Frontal cortex (tissue), 4 donors: Measurements from ENCODE around the gene FAM229A. TPM values are rescaled to one million over a fixed set of nuclear protein-coding genes. Genes with fewer than 3 reads are reported as not detected.
"Not testable (repeated sequence)": the region's sequence is repeated elsewhere in the genome, so short reads cannot be mapped to it uniquely, and the experiment has no call there.

Experiments
- DNase-seq, 2 donors: peaks; one replicate each; pipeline ENCODE4 v3.0.0; 2012; ENCODE audit warnings: low spot score in 2 of 2
- FAIRE-seq: peaks from 2 replicates; lab custom pipeline; 2012; peaks lifted over from hg19 to GRCh38; lab: Jason Lieb, UNC
- total RNA-seq: library from RNA; depleted of rRNA; stranded (reverse); fragments of >200 nt; gene quantifications from one replicate; pipeline ENCODE4 v1.2.3, GENCODE V29; 2014
- donor health status: control.
- donor health status: control.
- donor health status: control.

Gene FAM229A, protein sequence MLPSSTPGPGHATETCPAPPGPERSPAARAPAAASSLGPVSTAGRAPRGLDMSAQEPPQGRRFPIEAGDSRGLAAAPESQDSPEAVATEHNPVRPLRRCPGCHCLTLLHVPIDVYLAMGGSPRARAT
- 2.0 TPM for total RNA-seq

DNA sequence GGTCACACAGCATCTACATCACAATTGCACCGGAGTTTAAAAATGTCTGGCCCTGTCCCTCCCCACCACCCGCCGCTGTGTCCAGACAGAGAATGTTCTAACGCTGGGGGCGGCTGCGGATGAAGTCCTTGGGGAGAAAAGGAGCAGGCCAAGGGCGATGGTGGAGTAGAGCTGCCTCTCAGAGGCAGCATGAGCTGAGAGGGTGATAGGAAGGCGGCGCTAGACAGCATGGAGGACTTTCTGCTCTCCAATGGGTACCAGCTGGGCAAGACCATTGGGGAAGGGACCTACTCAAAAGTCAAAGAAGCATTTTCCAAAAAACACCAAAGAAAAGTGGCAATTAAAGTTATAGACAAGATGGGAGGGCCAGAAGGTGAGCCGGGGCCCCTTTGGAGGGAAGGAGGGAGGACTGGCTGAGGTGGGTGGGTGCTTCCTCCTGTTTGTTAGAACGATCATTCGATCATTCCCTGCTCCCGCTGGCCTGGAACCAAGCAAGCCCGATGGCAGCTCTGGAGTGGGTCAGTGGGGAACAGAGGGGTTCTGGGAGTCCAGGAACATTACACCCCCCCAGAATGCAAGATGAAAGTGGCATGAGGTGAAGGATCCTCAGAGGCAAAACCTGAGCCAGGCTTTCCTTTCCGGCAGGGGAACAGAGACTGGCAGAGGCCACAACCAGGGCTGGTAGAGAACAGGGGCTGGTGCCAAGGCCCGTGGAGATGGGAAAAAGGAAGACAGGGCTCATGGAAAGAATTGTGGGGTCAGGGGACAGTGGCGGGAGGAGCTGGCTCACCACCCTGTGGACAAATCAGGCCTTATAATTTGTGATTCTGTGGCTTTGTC is at the start of gene FAM229A, which contains the start of gene TSSK3:
Gene FAM229A, minus strand, starts transcription at position 12 of the 840 bp plus-strand sequence. CDS start 394 bp downstream, outside the sequence.
Gene TSSK3, plus strand, starts transcription at position 66 of the 840 bp plus-strand sequence. Its CDS starts 163 bp downstream, at position 229.
- no peak for FAIRE-seq

DNA sequence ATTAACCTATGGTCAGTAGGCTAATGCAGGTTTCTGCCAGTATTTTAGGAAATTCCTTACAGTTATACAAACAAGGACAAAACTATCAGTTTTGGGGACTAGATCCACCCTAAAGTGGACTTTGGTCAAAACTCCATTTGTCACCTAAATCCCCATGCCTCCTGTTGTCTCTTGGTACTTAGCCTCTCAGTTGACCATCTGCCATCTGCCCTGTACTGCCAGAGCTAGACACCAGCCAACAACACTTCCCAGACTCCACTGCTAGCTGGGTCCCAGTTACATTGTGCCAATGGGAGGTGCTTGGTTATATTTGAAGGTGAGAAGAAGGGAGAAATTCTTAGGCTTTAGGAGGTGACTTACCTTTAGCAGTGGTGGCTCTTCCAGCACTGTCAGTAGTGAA is 49.0 kb upstream of the FAM229A start:
- FAIRE-seq: no peak
- DNase-seq: no peak

More for the DNA sequence above, at the start of gene FAM229A, which contains the start of gene TSSK3:
- DNase-seq: no peak

DNA sequence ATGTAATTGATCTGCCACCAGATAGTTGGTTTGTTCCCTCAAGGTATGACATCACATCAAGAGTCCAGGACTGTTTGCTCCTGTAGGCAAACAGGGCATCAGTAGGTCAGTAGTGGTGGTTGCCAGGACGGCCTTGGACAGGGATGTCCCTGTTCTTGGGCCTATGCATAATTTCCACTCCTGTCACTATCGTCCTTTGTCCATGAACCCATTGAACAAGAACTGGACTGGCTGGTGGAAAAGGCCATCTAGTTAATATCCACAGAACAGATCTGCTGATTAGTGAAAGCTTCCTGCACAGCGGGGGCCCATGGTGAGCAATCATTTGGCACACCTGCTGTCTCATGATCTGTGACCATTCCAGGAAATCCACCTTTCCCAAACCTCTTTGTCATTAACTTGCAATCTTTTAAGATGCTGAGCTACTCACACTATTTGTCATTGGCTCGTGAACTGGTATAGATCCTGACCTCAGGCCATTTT is 44.4 kb upstream of the FAM229A start:
- DNase-seq (no peak), FAIRE-seq (no peak)

DNA sequence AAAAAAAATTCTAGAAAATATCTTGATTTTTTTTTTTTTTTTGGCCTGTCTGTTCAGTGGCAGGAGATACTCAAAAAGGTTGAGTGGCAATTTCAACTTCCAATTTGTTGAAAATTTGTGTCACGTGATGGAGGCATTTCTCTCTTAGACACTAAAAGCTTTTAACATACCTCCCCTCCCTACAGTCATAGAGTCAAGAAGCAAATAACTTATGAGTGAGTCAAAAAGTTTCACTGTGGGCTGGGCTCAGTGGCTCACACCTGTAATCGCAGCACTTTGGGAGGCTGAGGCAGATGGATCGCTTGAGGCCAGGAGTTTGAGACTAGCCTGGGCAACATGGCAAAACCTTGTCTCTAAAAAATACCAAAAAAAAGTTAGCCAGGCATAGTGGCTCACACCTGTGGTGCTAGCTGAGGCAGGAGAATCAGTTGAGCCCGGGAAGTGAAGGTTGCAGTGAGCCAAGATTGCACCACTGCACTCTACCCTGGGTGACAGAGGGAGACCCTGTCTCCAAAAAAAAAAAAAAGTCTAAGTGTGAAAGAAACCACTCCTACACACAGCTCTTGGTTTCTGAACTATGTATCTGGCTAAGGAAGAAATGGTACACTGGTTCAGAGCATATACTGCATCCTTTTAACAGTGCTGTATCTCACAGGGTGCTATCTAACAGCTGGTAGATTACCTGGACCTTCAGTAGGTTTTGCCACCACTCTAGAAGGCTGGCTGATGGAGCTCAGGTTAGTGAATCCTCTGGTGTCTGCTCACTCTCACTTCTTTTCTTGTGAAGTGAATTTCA is 43.6 kb upstream of the FAM229A start:
- DNase-seq (no peak), FAIRE-seq (no peak)

DNA sequence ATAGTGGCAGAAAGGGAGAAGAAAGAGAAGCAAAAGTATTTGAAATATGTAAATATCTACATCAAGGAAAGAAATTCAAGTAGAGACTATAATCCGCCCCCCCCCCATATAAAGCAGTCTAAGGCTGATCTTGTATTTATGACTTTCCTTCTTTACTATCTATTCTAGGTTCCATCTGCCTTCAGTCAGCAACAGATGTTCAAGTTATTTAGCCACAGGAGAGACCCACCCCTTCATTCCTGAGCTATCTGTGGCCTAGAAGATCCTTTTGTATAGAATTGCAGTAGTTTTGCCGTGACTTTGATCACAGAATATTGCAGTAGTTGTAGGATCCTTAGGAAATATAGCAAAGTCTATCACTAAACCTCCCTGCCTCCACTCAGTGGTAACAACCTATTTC is 42.7 kb upstream of the FAM229A start:
- FAIRE-seq: no peak
- DNase-seq: no peak

DNA sequence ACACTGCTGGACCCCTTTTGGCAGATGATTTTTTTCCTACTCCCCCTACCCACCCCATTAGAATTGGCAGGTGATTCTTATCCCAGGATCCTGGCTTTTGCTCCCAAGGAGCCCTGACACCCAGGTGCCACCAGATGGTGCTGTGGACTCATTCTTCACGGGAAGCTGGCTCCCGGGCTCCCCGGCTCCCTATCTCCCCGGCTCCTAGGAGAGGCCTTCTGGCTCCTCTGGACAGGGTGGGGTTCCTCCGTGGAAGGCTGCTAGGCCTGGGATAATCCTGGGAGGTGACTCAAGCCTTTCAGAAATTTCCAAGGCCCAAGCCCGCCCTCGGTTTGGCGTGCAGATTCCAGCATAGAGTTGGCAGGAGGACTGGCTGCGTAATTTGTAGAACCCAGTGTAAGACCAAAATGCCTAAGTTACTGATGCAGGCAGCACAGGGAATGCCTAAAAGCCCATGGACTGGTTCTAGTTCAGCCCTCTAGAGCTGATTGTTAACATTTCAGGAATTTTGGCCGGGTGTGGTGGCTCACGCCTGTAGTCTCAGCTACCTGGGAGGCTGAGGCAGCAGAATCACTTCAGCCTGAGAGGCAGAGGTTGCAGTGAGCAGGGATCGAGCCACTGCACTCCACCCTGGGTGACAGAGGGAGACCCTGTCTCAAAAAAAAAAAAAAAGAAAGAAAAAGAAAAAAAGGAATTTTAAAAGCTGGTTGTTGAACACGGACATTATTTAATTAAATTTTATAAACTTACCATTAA is 38.8 kb upstream of the FAM229A start:
- FAIRE-seq (no peak), DNase-seq (peak; percentile 50 to 79)

DNA sequence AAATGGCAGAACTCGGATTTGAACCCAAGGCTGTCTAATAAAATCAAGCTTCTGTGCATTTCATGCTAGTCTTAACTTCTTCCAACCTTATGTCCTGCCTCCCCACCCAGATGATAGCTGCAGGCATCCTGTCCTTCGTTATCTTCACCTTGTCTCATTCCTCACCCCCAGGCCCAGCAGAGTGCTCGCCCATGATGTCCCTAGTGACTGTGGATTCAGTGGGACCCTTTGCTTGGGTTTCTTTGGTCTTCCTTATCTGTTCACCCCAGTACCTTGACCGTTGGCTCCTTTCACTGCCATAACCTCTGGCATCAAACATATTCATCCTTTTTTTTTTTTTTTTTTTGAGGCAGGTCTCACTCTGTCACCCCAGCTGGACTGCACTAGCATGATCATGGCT is 37.6 kb upstream of the FAM229A start:
- FAIRE-seq (no peak), DNase-seq (no peak)

DNA sequence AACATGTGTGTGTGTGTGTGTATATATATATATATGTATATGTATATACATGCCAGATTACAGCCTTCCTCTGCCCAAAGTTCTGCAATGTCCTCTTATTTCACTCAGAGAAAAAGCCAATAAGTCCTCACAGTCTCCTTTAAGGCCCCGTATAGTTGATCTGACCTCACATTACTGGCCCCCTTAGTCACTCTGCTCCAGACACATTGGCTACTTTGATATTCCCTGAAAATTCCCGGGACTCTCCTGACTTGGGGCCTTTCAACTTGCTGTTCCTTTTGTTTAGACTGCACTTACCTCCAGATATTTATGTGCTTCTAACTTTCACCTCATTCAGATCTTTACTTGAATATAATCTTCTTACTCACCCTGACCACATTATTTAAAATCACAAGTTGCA is 36.1 kb upstream of the FAM229A start:
- FAIRE-seq (no peak), DNase-seq (no peak)

DNA sequence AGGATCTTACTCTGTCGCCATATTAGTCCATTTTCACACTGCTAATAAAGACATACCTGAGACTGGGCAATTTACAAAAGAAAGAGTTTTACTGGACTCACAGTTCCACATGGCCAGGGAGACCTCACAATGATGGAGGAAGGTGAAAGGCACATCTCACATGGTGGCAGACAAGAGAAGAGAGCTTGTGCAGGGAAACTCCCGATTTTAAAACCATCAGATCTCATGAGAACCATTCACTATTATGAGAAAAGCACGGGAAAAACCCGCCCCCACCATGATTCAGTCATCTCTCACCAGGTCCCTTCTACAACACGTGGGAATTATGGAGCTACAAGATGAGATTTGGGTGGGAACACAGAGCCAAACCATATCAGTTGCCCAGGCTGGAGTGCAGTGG is 34.2 kb upstream of the FAM229A start:
- DNase-seq, FAIRE-seq: not testable (repeated sequence)

DNA sequence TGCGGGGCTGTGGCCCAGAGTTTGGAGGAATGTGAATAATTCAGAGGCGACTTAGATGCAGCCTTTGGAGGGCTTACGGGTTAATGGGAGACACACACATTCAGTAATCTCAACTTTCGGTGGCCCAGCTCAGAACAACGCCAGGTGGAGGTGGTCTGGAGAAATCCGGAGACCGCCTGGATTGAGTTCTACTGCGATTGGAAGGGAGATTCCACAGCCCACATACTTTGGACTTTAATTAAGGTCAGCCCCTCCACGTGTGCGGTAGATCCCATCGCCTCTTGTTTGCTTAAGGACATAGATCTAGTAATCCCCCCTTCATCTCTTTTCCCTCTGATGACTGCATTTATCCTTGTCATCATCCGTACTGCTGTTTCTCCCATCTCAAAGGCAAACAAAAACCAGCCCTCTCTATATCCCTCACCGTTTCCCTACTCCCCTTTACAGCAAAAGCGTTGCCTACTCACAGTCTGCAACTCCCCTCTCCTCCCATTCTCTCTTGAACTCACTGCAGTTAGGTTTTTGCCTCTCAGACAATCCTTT is 32.7 kb upstream of the FAM229A start:
- no peak for DNase-seq
- no peak for FAIRE-seq

DNA sequence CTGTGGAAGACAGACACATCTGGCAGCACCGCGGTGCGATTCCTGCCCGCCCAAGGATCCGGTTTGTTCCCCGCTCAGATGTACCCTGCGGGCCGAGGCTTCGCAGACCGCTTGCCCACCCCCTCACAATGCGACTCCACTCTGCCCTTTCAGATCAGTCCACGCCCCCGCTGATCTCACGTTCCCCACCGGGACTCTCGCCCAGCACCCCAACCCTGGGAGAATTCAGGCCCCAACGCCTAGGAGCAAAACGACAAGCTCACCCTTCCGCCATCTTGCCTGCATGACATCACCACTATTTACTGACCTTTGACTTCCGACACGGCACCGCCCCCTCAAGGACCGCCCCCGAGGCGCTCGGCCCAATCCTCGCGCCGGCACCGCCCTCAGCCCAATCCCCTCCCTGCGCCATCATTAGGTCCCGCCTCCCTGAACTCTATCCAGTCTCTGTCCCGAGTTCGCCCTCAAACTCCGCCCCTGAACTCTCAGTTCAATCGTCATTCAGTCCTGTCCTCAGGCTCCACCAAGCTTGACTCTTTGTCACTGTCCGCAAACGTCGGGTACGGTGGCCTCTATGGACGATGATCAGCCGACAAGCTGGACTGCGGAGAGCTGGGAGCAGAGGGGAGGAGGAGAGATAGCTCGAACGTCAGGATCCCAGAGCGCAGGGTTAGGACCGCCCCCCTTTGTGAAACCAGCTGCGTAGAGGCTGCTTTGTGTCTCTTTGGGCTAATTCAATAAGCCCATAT is 32.0 kb upstream of the FAM229A start, which contains the start of gene BSDC1:
Gene BSDC1, minus strand, starts transcription at position 301 of the 749 bp plus-strand sequence. Its CDS starts 27 bp downstream, at position 274.
- FAIRE-seq: peak; percentile 98
- DNase-seq: peak; percentile 85 to 96

DNA sequence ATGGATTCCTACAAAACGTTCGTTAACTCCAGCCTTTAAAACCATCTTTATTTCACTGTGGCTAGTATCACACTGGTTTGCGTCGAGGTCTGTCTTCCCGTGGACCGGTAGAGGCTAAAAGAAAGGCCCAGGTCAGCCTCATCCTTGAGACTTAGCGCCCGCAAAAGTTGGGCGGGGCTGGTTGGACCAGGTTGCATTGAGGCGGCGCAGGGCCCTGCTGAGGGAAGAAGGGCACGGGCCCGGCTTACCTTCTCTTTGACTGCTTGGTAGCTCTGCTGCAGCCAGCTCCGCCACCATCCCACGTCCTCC is 31.5 kb upstream of the FAM229A start:
- DNase-seq (no peak), FAIRE-seq (no peak)

DNA sequence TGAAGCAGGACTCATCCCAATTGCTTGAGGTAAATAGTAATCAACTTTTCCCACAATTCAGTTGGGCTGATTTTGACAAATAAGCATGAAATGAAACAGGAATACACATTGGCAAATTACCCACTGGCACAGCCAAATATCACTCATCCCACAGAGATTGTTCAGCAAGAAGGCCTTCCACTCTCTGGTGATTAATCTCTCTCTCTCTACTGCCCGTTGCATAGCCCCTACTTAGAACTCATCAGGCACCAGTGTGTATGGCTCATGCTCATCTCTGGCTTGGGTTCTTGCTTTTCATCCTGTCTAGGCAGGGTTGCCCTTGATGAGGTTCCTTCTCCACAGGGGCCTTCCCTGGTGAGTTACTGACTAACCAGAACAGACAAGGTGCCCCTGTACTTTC is 30.9 kb upstream of the FAM229A start:
- no peak for DNase-seq
- no peak for FAIRE-seq

DNA sequence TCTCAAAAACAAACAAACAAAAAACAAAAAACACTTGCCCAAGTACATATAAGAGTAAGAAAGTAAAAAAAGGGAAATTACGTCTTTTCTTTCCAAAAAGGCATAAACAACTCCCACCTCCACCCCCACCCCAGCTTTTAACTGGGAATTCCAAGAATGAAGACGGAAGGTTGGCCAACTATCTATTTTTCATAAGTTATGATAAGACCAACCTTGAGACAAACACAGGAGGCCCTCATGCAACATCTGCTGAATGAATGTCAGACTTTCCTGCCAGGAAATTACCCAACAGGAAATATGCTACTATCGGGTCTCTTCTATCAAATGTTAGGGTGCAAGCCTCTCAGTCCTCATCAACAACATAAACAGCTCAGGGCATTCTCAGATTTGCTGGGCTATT is 30.0 kb upstream of the FAM229A start:
- DNase-seq (no peak), FAIRE-seq (no peak)

DNA sequence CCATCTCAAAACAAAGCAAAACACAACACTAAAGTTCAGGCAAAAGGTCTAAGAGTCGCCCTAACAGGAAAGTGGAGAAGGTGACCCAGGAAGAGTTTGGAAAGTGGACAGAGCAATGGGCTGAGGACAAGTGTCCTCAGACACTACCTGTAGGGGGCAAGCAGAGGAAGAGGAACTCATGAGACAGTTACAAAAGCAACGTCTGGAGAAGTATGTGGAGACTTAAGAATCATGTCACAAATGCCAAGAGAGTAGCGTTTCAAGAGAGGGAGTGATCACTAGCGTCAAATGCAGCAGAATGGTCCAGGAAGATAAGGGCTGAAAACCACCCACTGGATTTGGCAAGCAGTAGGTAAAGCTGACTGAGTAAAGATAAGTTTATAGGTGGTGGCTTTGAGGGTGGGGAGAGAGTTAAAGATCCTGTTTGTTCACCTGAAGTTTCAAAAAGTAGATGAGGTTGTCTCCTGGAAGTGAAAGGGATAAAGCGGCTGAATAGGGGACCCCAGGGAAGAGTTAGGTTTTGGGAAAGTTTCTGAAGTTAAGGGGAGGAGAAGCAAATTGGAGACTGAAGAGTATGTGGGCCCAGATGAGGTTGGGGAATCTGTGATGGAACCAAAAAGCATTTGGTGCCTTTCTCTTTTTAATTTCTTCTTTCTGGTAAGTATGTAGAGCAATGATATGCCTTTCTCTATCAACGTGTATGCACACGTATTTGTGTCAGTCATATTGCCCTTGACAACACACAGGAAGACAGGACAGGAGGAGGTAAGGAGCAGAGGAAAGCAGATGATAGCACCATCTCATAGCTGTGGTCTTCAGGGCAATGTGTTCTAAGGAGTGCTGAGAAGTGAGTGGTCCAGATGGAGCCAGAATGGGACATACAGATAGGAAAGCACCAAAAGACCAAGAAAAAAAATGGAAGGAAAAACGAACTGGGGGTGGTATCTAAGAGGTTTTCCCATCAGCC is 28.9 kb upstream of the FAM229A start:
- FAIRE-seq (no peak), DNase-seq (no peak)

DNA sequence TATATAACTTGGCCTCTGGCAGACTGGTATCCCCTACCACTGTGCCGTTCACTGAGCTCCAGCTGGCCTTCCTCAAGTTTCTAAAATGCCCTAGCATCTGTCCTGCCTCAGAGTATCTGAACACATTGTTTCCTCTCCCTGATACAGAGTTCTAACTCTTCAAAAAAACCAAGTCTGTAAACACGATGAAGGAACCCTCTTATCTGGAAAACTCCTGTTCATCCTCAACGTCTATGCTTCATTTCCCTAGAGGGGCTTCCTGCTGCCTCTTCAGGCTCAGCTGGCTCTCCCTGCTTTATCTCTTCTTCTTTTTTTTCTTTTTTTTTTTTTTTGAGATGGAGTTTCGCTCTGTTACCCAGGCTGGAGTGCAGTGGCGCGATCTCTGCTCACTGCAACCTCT is 26.4 kb upstream of the FAM229A start:
- no peak for FAIRE-seq

DNA sequence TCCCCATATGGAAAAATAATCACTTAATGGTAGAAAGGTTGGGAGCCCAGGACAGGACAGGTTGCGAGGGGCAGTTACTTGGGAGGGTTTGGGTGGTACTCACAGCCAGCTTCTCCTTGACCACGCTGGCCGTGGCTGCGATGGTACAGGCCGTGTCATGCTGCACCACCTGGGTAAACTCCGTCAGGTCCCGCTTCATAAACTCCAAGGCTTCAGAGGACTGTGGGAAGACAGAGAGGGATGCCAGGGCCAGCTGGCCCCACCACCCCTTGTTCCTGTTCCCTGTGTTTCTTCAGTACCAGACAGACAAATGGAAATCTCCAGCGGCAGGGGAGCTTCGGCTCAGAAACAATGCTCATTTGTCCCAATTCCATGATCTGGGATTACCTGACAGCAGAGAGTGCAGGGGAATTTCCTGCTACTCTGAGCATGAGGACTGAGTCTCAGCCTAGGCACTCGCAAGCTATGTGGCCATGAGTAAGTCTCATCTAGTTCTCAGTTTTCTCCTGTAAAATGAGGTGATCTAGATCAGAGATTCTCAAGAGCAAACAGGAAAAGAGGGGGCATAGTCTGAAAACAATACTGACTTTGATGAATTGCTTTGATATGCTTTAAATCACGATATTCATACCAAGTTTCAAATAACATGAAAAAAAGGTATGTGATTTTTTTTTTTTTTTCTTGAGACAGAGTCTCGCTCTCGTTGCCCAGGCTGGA is 24.5 kb upstream of the FAM229A start:
- no peak for DNase-seq
- no peak for FAIRE-seq

More for the DNA sequence above, 26.4 kb upstream of the FAM229A start:
- no peak for DNase-seq
